Immature natural killer cell (primary cell): ENCODE results near the gene DPYSL4. TPM values are rescaled to one million over a fixed set of nuclear protein-coding genes. Genes with fewer than 3 reads are reported as not detected.

Experiments
- DNase-seq, 3 donors: peaks; one replicate each; pipeline ENCODE4 v3.0.0; 2022; ENCODE audit warnings: mixed read lengths in 1 of 3
- H3K27ac Mint-ChIP-seq, 6 donors: one replicate each; pipeline ENCODE4 v1.8.0; 2020; ENCODE audit warnings: mixed read lengths in 6 of 6, mild to moderate bottlenecking in 5 of 6, inconsistent platforms in 4 of 6, moderate library complexity in 3 of 6
- H3K27me3 Mint-ChIP-seq, 3 donors: one replicate each; pipeline ENCODE4 v1.8.0; 2020 to 2021; ENCODE audit warnings: low read depth in 3 of 3, mild to moderate bottlenecking in 3 of 3, mixed read lengths in 3 of 3, moderate library complexity in 3 of 3, inconsistent platforms in 1 of 3
- H3K36me3 Mint-ChIP-seq, 3 donors: one replicate each; pipeline ENCODE4 v1.8.0; 2020; ENCODE audit warnings: mixed read lengths in 3 of 3, inconsistent platforms in 2 of 3, mild to moderate bottlenecking in 2 of 3
- H3K4me1 Mint-ChIP-seq, 2 donors: one replicate each; pipeline ENCODE4 v1.8.0; 2020; ENCODE audit warnings: inconsistent platforms in 2 of 2, mild to moderate bottlenecking in 2 of 2, mixed read lengths in 2 of 2, moderate library complexity in 1 of 2
- H3K4me3 Mint-ChIP-seq, 5 donors: one replicate each; pipeline ENCODE4 v1.8.0; 2020; ENCODE audit warnings: mild to moderate bottlenecking in 5 of 5, mixed read lengths in 5 of 5, inconsistent platforms in 3 of 5, moderate library complexity in 3 of 5
- H3K9me3 Mint-ChIP-seq, 6 donors: one replicate each; pipeline ENCODE4 v1.8.0; 2020; ENCODE audit warnings: mild to moderate bottlenecking in 6 of 6, mixed read lengths in 6 of 6, inconsistent platforms in 4 of 6, moderate library complexity in 3 of 6
- polyA plus RNA-seq, 3 donors: library from polyadenylated mRNA; unstranded; fragments of 300-500 nt; fragmentation: Illumina TruSeq; gene quantifications; one replicate each; pipeline ENCODE4 v1.2.3, GENCODE V29; 2021

Gene DPYSL4
- polyA plus RNA-seq, 3 donors from 2014 or later, result not detected

- no peaks in the 10 kb centered on the region for H3K9me3 Mint-ChIP-seq
- no peak for DNase-seq
- peaks cover 6 to 16% of the 10 kb centered on the region in 2 donors for H3K4me1 Mint-ChIP-seq
- H3K27ac Mint-ChIP-seq, result no peak overlapping the region
- peaks cover 0 to 3% (median 0%) of the 10 kb centered on the region in 3 donors for H3K27me3 Mint-ChIP-seq
- H3K4me3 Mint-ChIP-seq, result no peak overlapping the region
- peaks cover 0 to 5% (median 0%) of the 10 kb centered on the region in 3 donors for H3K36me3 Mint-ChIP-seq
These were observed 50.1 kb downstream of the DPYSL4 start for GRCh38 chr10:132236881-132237280.

DNA sequence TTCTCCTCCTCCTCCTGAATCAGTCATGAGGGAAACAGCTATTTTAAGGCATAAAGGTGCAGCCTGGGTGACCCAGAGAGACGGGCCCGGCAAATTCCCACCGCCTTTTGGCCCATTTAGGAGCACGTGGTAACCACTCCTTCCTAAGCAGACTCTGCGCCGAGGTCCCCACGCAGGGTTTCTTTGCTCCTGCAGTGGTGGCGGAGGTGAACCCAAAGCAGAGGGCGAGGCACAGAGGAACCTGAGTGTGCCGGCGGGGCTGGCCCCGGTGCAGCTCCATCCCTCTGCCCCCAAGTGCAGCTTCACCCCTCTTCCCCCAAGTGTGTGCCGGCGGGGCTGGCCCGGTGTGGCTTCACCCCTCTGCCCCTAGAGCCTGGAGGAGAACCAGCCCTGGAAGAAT, 50.6 kb downstream of the DPYSL4 start:
- no peaks in the 10 kb centered on the region for H3K9me3 Mint-ChIP-seq
- H3K4me3 Mint-ChIP-seq, result no peak overlapping the region
- peaks cover 0 to 5% (median 0%) of the 10 kb centered on the region in 3 donors for H3K36me3 Mint-ChIP-seq
- peaks cover 0 to 3% (median 0%) of the 10 kb centered on the region in 3 donors for H3K27me3 Mint-ChIP-seq
- peaks cover 1 to 10% of the 10 kb centered on the region in 2 donors for H3K4me1 Mint-ChIP-seq
- no peak for DNase-seq
- H3K27ac Mint-ChIP-seq, result no peak overlapping the region

DNA sequence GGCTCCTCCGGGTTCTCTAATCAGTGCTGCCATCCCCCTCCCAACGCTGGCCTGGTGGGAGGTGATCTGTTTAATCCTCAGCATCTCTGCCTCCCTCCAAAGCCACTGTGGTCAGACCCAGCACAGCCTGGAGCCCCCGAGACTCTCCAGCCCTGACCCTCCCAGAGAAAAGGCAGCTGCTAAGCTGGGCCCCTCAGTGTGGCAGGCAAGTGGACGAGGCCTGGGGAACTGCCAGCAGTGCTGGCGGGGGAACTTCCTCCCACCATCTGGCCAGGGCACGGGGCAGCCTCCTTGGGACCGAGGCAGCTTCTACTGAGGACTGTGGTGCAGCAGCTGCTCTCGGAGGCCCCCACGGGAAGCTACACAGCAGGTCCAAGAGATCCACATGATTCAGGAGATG, 51.1 kb downstream of the DPYSL4 start:
- Mint-ChIP-seq H3K27me3 (peaks cover 0 to 3% (median 0%) of the 10 kb centered on the region in 3 donors), H3K36me3 (peaks cover 0 to 5% (median 0%) of the 10 kb centered on the region in 3 donors), H3K4me3 (no peak overlapping the region), H3K4me1 (peaks cover 0 to 6% of the 10 kb centered on the region in 2 donors), H3K27ac (no peak overlapping the region), H3K9me3 (no peaks in the 10 kb centered on the region)
- DNase-seq, result no peak

DNA sequence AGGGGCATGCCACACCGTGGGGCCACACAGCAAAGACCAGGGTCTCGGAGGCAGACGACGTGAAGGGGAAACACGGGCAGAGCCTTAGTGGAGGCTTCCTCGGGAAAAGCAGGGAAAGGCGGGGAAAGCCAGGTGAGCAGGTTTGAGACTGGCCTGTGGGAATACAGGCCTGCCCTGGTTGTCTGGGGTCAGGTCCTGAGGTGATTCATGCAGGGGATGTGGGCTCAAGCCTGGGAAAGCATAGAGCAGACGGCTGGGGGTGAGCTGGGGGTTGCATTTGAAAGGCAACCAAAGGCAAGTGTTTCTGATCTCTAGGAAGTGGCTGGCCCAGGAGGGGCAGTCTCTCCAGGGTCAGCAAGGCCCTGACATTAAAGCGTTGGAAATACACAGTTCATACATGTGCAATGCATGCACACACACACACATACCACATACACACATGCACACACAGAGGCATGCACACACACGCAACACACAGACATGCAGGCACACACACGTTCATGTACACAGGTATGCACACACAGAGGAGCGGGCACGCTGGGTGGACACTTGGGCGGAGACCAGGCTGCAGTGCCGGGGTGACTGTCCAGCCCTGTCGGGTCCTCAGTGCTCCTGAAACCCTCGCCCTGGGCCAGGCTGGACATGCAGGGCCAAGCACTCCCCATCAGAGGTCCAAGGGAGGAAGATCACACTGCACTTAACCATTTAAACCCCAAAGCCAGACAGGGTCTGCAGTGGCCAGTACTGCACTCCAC, 51.8 kb downstream of the DPYSL4 start:
- no peak for DNase-seq
- H3K9me3 Mint-ChIP-seq, result no peaks in the 10 kb centered on the region
- peaks cover 0 to 5% (median 0%) of the 10 kb centered on the region in 3 donors for H3K36me3 Mint-ChIP-seq
- H3K4me1 Mint-ChIP-seq, result peaks cover 0 to 2% of the 10 kb centered on the region in 2 donors
- peak overlapping the region in 1 of 6 donors; percentile 34 for H3K27ac Mint-ChIP-seq
- no peak overlapping the region for H3K4me3 Mint-ChIP-seq
- H3K27me3 Mint-ChIP-seq, result peaks cover 0 to 3% (median 0%) of the 10 kb centered on the region in 3 donors

GRCh38 chr10:132239126-132240031, 52.6 kb downstream of the DPYSL4 start:
- Mint-ChIP-seq H3K27me3 (peaks cover 0 to 3% (median 0%) of the 10 kb centered on the region in 3 donors), H3K27ac (no peak overlapping the region), H3K9me3 (no peaks in the 10 kb centered on the region), H3K36me3 (peaks cover 0 to 5% (median 0%) of the 10 kb centered on the region in 3 donors), H3K4me3 (no peak overlapping the region), H3K4me1 (peaks cover 0 to 2% of the 10 kb centered on the region in 2 donors)
- DNase-seq, result no peak

GRCh38 chr10:132240156-132240555, 53.4 kb downstream of the DPYSL4 start:
- Mint-ChIP-seq H3K9me3 (no peaks in the 10 kb centered on the region), H3K36me3 (peaks cover 0 to 5% (median 0%) of the 10 kb centered on the region in 3 donors), H3K27ac (no peak overlapping the region), H3K27me3 (peaks cover 0 to 3% (median 0%) of the 10 kb centered on the region in 3 donors), H3K4me3 (no peak overlapping the region), H3K4me1 (peaks cover 0 to 2% of the 10 kb centered on the region in 2 donors)
- DNase-seq, result no peak

DNA sequence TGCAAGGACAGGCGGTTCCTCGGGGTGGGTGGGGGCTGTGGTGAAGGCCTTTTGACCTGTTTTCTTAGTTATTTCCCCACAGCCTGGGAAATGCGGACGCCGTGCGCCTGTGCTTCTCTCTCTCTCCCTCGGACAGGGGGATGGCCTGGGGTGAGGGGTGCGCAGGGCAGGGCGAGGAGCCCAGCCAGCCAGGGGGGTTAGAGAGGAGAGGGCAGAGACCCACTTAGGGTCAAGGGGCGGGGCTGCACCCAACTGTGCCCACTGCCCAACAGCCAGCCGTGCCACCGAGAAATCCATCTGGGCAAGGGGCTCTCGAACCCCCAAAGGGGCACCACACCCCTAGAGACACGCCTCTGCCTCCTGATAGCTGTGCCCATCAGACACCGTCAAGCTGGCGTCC, 53.8 kb downstream of the DPYSL4 start:
- Mint-ChIP-seq H3K27me3 (peaks cover 0 to 3% (median 0%) of the 10 kb centered on the region in 3 donors), H3K9me3 (no peaks in the 10 kb centered on the region), H3K4me1 (peaks cover 0 to 2% of the 10 kb centered on the region in 2 donors), H3K36me3 (peaks cover 0 to 5% (median 0%) of the 10 kb centered on the region in 3 donors), H3K27ac (no peak overlapping the region), H3K4me3 (no peak overlapping the region)
- DNase-seq, result no peak

DNA sequence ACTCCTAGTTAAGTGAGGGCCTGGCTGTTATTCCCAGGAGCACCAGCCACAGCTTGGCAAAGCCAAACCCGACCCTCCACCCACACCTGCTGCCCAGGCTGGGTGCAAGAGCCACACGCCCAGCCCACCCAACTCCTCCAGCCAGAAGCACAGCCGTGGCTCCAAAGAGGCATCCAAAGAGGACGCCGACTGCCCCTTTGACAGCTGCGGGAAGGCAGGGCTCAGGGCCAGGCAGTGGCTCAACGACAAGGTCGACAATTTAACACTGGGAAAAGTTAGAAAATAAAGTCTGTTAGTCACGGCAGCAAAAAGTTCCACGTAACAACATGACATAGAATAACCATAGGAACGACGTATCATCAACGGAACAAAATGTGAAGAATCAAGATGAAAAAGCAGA, 54.3 kb downstream of the DPYSL4 start:
- peaks cover 0 to 5% (median 0%) of the 10 kb centered on the region in 3 donors for H3K36me3 Mint-ChIP-seq
- peaks cover 0 to 2% of the 10 kb centered on the region in 2 donors for H3K4me1 Mint-ChIP-seq
- H3K27me3 Mint-ChIP-seq, result peaks cover 0 to 3% (median 0%) of the 10 kb centered on the region in 3 donors
- no peaks in the 10 kb centered on the region for H3K9me3 Mint-ChIP-seq
- no peak overlapping the region for H3K27ac Mint-ChIP-seq
- no peak overlapping the region for H3K4me3 Mint-ChIP-seq
- DNase-seq, result no peak

GRCh38 chr10:132241496-132241895, 54.7 kb downstream of the DPYSL4 start:
- H3K4me1 Mint-ChIP-seq, result peaks cover 0 to 2% of the 10 kb centered on the region in 2 donors
- no peaks in the 10 kb centered on the region for H3K9me3 Mint-ChIP-seq
- no peak for DNase-seq
- H3K27ac Mint-ChIP-seq, result no peak overlapping the region
- peaks cover 0 to 5% (median 0%) of the 10 kb centered on the region in 3 donors for H3K36me3 Mint-ChIP-seq
- no peak overlapping the region for H3K4me3 Mint-ChIP-seq
- H3K27me3 Mint-ChIP-seq, result peaks cover 0 to 3% (median 0%) of the 10 kb centered on the region in 3 donors

DNA sequence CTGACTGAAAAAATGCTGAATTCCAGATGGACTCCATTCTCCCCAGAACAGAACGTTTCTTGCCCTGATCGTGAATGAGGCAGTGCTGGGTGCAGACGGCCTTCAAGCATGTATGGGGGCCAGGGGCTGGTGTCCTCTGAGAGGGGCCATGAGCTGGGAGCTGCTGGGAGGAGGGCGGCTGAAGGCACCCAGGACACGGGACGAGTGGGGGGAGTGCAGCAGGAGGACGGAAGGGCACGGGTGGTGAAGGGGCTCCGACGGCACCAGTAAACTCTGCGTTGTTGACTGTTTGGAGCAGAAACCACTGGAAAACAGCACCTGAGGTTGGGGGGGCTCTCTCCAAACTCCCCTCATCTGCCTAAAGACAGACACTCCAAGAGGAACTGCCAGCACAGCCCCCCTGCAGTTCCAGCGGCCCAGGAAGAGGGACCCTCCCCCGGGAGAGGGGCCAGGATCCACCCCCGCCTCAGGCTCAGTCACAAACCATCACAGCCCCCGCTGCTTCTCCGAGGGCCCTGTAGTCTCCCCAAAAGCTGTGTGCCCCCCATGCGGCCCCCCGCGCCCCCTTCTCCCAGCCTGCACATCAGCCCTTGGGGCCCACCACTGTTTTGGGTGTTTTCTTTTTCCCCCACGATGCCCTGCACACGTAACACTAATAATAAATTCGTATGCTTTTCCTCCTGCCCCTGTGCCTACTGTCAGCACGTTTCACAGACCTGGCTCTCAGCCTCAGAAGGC, 55.5 kb downstream of the DPYSL4 start:
- no peaks in the 10 kb centered on the region for H3K9me3 Mint-ChIP-seq
- H3K27ac Mint-ChIP-seq, result no peak overlapping the region
- H3K4me1 Mint-ChIP-seq, result peaks cover 0 to 7% of the 10 kb centered on the region in 2 donors
- H3K4me3 Mint-ChIP-seq, result no peak overlapping the region
- peaks cover 0 to 5% (median 0%) of the 10 kb centered on the region in 3 donors for H3K36me3 Mint-ChIP-seq
- no peak for DNase-seq
- H3K27me3 Mint-ChIP-seq, result peaks cover 0 to 3% (median 0%) of the 10 kb centered on the region in 3 donors

- H3K36me3 Mint-ChIP-seq, result peaks cover 0 to 5% (median 0%) of the 10 kb centered on the region in 3 donors
- H3K4me3 Mint-ChIP-seq, result no peak overlapping the region
These were observed 56.4 kb downstream of the DPYSL4 start for GRCh38 chr10:132243141-132243540.

DNA sequence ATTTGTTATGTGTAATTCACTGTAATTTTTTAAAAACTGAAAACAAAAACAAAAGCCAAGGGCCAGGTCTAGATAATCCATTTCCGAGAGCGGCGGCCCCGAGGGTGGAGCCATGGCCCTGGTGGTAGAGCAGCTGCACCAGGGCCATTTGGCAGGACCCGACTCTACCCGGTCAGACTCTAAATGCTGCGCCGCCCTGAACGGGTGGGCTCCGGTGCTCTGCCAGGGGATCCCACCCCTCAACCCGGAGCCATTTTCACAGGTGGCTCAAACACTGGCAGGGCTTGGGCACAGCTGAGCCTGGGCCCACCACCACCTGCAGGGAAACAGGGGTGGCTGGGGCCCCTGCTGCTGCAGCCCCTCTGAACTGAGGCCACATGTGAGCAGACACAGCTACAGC, 56.9 kb downstream of the DPYSL4 start:
- Mint-ChIP-seq H3K4me3 (no peak overlapping the region), H3K9me3 (peaks cover 0 to 1% (median 0%) of the 10 kb centered on the region in 6 donors), H3K27me3 (peaks cover 0 to 1% (median 0%) of the 10 kb centered on the region in 3 donors), H3K36me3 (peaks cover 0 to 5% (median 0%) of the 10 kb centered on the region in 3 donors), H3K27ac (no peak overlapping the region), H3K4me1 (peaks cover 0 to 5% of the 10 kb centered on the region in 2 donors)
- DNase-seq, result no peak

More at GRCh38 chr10:132243141-132243540, 56.4 kb downstream of the DPYSL4 start:
- no peak overlapping the region for H3K27ac Mint-ChIP-seq
- DNase-seq, result no peak
- peaks cover 0 to 1% (median 0%) of the 10 kb centered on the region in 6 donors for H3K9me3 Mint-ChIP-seq
- H3K27me3 Mint-ChIP-seq, result peaks cover 0 to 1% (median 0%) of the 10 kb centered on the region in 3 donors
- H3K4me1 Mint-ChIP-seq, result peaks cover 0 to 7% of the 10 kb centered on the region in 2 donors

GRCh38 chr10:132245056-132245455, 58.3 kb downstream of the DPYSL4 start:
- Mint-ChIP-seq H3K27ac (no peak overlapping the region), H3K9me3 (peaks cover 0 to 1% (median 0%) of the 10 kb centered on the region in 6 donors), H3K4me1 (peaks cover 0 to 7% of the 10 kb centered on the region in 2 donors), H3K36me3 (peaks cover 0 to 5% (median 0%) of the 10 kb centered on the region in 3 donors), H3K27me3 (peaks cover 0 to 1% (median 0%) of the 10 kb centered on the region in 3 donors), H3K4me3 (peak overlapping the region in 1 of 5 donors; percentile 25)
- DNase-seq, result no peak
